HG02870 (cell line): ENCODE results near the gene PIM1.
"Not testable (repeated sequence)": the region's sequence is repeated elsewhere in the genome, so short reads cannot be mapped to it uniquely, and the experiment has no call there.

Experiments used
- ATAC-seq: cut with Tn5 transposase; IDR thresholded peaks from one replicate; pipeline ENCODE4 v1.9.1; 2021; ENCODE audit warnings: mild to moderate bottlenecking, moderate library complexity; ENCODE audit not compliant: unreplicated experiment

Gene PIM1

GRCh38 chr6:37185949-37186720 lies 16.2 kb downstream of the PIM1 start:
- not testable (repeated sequence) for ATAC-seq

- no peak for ATAC-seq
These were observed 17.5 kb downstream of the PIM1 start for GRCh38 chr6:37187321-37188022.

DNA sequence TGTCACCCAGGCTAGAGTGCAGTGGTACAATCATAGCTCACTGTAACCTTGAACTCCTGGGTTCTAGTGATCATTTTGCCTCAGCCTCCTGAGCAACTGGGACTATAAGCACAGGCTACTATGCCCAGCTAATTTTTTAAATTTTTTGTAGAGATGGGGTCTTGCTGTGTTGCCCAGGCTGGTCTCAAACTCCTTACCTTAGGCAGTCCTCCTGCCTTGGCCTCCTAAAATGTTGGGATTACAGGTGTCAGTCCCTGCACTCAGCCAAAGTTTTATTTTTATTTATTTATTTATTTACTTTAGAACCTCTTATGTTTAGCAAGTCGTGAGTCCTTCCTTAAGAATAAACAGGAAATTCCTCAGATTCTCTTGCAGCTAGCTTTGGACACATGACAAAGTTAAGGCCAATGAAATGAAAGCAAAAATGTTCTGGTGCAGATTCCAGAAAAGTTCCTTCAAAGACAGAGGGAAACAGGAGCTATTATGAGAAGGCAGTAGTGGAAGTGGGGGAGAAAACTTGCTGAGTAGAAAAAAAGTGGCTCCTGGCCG lies 19.1 kb downstream of the PIM1 start:
- no peak for ATAC-seq

GRCh38 chr6:37190159-37190535 lies 20.2 kb downstream of the PIM1 start:
- no peak for ATAC-seq

DNA sequence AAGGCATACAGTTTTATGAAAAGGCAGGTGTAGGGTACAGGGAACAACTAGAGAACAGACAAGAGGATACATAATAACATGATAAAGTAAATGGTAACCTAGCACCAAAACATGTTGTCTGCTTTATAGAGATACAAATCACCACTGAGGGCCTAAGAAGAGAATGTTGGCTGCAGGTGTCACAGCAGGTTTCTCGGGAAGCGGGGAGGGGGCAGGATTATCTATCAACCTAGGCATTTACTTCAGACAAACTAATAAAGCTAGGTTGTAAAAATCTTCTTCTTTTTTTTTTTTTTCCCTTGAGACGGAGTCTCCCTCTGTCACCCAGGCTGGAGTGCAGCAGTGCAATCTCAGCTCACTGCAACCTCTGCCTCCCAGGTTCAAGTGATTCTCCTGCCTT lies 22.7 kb downstream of the PIM1 start:
- no peak for ATAC-seq

DNA sequence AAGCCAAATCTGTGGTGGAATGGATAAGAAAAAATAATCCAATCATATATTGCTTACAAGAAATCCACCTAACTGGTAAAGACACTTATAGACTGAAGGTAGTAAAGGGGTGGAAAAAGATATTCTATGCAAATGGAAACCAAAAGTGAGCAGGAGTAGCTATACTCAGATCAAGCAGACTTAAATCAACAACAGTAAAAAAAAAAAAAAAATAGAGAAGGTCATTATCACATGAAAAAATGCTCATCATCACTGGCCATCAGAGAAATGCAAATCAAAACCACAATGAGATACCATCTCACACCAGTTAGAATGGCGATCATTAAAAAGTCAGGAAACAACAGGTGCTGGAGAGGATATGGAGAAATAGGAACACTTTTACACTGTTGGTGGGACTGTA lies 24.9 kb downstream of the PIM1 start:
- not testable (repeated sequence) for ATAC-seq

GRCh38 chr6:37196451-37196850 lies 26.5 kb downstream of the PIM1 start:
- not testable (repeated sequence) for ATAC-seq

DNA sequence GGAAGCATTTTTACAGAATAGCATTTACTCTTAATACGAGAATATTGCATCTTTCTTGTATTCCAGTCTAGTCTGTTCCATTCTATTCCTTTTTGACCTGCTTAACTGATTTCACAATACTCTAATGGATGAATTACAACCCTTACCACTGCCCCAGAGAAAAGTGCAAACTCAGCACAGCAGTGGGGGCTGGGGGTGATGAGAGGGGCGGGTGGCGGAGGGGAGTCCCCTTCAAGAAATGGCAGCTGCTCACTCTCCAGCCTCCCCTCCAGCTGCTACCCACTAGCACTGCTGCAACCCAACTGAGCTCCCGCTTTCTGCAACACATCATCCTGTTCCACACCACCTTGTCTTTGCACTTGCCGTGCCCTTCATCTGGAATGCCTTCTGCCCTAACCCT lies 30.1 kb downstream of the PIM1 start:
- ATAC-seq = no peak

DNA sequence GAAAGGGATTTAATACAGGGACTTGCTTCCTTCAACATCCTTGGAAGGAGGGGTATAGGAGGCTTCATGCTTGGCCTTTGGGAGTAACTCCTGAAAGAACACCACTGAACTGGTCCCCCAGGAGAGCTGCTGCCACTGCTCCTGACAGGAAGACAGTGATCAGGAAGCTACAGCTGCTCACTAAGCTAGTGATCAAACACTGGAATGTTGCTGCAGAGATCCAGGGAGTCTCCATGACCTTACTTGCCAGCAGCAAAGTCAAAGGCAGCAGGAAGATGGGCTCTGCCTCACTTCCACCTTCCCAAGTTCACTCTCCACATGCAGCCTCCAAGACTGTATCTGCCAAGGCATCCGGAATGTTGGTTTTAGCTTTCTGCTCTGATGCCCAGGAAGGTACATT lies 31.8 kb downstream of the PIM1 start:
- no peak for ATAC-seq

DNA sequence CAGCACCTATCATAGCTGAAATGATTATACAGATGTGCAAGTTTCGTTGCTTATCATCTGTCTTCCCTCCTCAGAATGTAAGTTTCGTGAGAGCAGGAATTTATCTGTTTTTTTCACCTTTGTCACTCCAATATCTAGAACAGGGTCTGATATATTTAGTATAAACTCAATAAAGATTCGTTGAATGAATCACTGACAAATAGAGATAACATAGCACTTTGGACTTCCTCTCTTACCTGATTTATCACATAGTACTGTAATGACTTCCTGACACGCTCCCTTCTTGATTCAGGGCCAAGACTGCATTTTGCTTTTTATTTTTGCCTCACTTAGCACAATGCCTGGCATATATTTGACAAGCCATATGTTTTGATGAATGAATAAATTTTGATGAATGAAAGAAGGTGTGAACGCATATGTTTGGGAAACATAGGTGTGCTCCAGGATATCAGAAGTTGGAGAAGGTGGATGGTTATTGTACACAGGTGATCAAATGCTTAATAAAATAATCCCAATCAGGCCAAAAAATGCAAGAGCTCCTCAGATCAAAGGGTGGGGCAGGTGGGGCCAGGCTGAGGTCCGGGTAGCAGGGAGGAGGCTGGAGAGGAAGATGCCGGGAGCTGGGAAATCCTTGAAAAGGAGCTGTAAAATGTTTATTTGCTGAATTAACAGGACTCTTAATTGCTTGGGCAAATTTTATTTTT lies 33.0 kb downstream of the PIM1 start:
- no peak for ATAC-seq

DNA sequence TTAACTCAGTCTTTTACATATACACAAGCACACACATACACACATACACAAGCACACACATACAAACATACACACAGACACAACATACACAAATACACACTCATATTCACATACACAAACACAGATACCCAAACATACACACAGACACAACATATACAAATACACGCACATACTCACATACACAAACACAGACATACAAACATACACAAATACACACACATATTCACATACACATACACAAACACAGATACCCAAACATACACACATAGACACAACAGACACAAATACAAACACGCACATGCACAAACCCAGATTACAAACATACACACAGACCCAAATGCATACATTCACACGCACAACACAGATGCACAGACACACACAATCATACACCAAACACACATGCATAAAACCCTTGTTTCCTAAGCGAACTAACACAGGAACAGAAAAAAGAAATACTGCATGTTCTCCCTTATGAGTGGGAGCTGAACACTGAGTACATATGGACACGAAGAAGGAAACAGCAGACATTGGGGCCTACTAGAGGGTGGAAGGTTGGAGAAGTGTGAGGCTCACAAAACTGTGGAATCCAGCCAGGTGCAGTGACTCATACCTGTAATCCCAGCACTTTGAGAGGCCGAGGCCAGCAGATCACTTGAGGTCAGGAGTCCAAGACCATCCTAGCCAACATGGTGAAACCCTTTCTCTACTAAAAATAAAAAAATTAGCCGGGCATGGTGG lies 34.2 kb downstream of the PIM1 start:
- ATAC-seq = no peak

DNA sequence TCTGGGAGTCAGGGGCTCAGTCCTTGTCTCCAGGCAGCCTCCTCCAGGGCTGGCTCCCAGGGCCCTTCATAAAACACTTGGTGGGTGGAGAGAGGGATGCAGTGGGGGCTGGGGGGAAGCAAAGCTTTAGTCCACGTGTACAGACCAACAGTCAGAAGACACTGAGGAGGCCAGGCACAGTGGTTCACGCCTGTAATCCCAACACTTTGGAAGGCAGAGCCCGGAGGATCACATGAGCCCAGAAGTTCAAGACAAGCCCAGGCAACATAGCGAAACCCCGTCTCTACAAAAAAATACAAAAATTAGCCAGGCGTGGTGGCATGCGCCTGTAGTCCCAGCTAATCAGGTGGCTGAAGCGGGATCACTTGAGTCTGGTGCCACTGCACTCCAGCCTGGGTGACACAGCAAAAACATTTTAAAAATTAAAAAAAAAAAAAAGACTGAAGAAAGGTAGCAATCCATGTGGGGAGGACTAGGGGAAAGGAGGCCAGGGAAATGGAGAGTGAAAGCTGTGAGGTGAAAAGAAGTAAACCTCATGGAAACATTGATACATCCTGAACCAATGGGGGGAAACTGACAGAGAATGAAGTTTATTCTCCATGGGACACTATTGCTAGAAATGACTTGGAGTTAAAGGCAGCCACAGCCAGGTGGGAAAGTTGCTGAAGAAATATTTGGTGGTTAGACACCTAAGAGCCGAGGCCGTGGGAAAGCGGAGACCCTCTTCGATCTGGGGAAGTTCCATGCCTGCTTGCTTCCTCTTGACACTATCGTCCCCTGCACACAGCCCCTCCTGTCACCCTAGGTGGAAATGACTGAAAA lies 35.4 kb downstream of the PIM1 start:
- no peak for ATAC-seq

DNA sequence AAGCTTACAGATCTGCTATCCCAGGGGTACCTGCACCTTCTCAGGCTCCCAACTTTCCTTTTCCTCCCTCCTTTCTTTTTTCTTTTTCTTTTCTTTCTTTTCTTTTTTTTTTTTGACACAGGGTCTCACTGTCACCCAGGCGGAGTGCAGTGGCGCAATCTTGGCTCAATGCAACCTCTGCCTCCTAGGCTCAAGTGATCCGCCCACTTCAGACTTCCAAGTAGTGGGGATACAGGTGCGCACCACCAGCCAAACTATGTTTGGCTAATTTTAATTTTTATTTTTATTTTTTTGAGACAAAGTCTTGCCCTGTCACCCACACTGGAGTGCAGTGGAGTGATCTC lies 36.0 kb downstream of the PIM1 start:
- ATAC-seq = no peak

DNA sequence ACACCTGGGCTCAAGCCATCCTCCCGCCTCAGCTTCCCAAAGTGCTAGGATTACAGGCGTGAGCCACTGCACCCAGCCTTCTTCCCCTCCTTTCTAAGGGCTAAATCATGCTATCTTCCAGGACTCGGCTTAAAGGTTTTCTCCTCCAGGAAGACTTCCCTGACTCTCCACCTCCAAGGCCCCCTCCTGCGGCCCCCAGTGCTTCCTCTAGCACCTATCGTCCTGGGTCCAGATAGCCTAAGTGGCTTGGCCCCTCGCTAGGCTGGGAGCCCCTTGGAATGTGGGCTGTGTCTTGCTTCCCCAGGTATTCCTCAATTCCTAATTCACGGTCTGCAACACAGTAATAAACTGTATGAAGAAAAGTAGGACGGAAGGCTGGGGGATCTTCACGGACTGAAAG lies 36.7 kb downstream of the PIM1 start:
- no peak for ATAC-seq

- peak; percentile 63 for ATAC-seq
These were observed 38.0 kb downstream of the PIM1 start for GRCh38 chr6:37207903-37208456.

DNA sequence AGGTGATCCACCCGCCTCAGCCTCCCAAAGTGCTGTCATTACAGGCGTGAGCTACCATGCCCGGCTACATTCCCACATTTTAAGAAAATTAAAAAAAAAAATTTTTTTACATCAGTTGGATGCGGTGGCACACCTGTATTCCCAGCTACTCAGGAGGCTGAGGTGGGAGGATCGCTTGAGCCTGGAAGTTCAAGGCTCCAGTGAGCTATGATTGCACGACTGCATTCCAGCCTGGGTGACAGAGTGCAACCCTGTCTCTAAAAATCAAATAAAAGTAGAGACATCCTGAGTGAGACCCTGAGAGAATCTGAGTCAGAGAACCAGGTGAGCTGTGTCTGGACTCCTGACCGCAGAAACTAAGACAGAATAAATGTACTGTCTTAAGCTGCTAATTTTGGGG lies 38.8 kb downstream of the PIM1 start:
- ATAC-seq = no peak

GRCh38 chr6:37209461-37210205 lies 39.7 kb downstream of the PIM1 start:
- ATAC-seq = no peak

- ATAC-seq = no peak
These were observed 40.5 kb downstream of the PIM1 start for GRCh38 chr6:37210313-37210968.

DNA sequence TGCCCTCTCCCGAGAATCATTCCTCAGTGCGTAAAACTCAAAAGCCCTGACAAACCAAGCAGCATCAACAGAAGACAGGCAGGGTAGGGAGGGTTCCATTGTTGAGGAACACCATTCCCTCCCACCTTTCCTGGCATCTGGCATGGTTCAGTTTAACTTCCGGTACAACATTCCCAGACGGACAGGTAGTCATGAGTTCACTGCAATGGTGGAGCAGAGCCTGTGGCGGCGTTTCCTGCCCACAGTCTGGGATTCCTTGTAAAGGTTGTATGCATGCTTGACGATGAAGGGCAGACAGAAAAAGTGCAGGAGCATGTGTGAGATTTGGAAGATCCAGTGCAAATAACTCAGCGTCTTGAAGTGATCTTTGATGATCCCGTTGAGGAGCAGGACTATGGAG lies 42.3 kb downstream of the PIM1 start:
- ATAC-seq = no peak
